GM21526 (cell line): ENCODE results near the gene LRRC49.
"Not testable (repeated sequence)": the region's sequence is repeated elsewhere in the genome, so short reads cannot be mapped to it uniquely, and the experiment has no call there.

Experiments
- ATAC-seq: cut with Tn5 transposase; IDR thresholded peaks from one replicate; pipeline ENCODE4 v1.9.1; 2021; ENCODE audit warnings: moderate library complexity; ENCODE audit not compliant: unreplicated experiment, low FRiP score

Gene LRRC49

GRCh38 chr15:70892002-70892911 is at the start of gene LRRC49, which contains the start of gene THAP10:
Gene LRRC49, plus strand, starts transcription at chr15:70892826. Its CDS starts 69 bp downstream, at chr15:70892895.
Gene THAP10, minus strand, starts transcription at chr15:70892433. Its CDS starts 161 bp downstream, at chr15:70892272.
- ATAC-seq, result peak; percentile 71

GRCh38 chr15:70845602-70846360 is 46.8 kb upstream of the LRRC49 start:
- ATAC-seq, result no peak

- ATAC-seq, result no peak
Observed at GRCh38 chr15:70851889-70852288, 40.7 kb upstream of the LRRC49 start.

GRCh38 chr15:70852501-70853317 is 39.9 kb upstream of the LRRC49 start:
- ATAC-seq, result no peak

- ATAC-seq, result no peak
Observed at GRCh38 chr15:70853318-70853972, 39.2 kb upstream of the LRRC49 start.

- ATAC-seq, result no peak
Observed at GRCh38 chr15:70853973-70854665, 38.5 kb upstream of the LRRC49 start, which contains the start of gene LARP6. Gene LARP6, minus strand, starts transcription at chr15:70854157. Its CDS starts 69 bp downstream, at chr15:70854088.

- ATAC-seq, result no peak
Observed at GRCh38 chr15:70854666-70854976, 38.0 kb upstream of the LRRC49 start.

- no peak for ATAC-seq
Observed at GRCh38 chr15:70855764-70856163, 36.9 kb upstream of the LRRC49 start.

GRCh38 chr15:70856177-70856883 is 36.3 kb upstream of the LRRC49 start:
- ATAC-seq, result no peak

- no peak for ATAC-seq
Observed at GRCh38 chr15:70856884-70857561, 35.6 kb upstream of the LRRC49 start.

- no peak for ATAC-seq
Observed at GRCh38 chr15:70857562-70858285, 34.9 kb upstream of the LRRC49 start.

GRCh38 chr15:70858614-70859321 is 33.9 kb upstream of the LRRC49 start:
- not testable (repeated sequence) for ATAC-seq

GRCh38 chr15:70859322-70859908 is 33.2 kb upstream of the LRRC49 start:
- ATAC-seq, result no peak

GRCh38 chr15:70859998-70860397 is 32.6 kb upstream of the LRRC49 start:
- ATAC-seq, result no peak

GRCh38 chr15:70863450-70864218 is 29.0 kb upstream of the LRRC49 start:
- ATAC-seq, result no peak
